GM12864 (cell line): Measurements from ENCODE around the gene SPEM1.

Experiments used
- DNase-seq: peaks from one replicate; pipeline ENCODE4 v3.0.0-alpha.2; 2011; ENCODE audit warnings: low read depth
- H3K4me3 ChIP-seq: 2 replicates; pipeline ENCODE4 v1.5.1; 2011; ENCODE audit warnings: mild to moderate bottlenecking, low read depth, low read length, control low read depth
- TF ChIP-seq, protein P1 (sequence below): IDR thresholded peaks from 2 replicates; pipeline ENCODE4 v1.5.1; 2011; ENCODE audit warnings: low read depth, mild to moderate bottlenecking, moderate library complexity, low read length, control low read depth, inconsistent platforms; ENCODE audit errors: missing control alignments

Gene SPEM1

DNA sequence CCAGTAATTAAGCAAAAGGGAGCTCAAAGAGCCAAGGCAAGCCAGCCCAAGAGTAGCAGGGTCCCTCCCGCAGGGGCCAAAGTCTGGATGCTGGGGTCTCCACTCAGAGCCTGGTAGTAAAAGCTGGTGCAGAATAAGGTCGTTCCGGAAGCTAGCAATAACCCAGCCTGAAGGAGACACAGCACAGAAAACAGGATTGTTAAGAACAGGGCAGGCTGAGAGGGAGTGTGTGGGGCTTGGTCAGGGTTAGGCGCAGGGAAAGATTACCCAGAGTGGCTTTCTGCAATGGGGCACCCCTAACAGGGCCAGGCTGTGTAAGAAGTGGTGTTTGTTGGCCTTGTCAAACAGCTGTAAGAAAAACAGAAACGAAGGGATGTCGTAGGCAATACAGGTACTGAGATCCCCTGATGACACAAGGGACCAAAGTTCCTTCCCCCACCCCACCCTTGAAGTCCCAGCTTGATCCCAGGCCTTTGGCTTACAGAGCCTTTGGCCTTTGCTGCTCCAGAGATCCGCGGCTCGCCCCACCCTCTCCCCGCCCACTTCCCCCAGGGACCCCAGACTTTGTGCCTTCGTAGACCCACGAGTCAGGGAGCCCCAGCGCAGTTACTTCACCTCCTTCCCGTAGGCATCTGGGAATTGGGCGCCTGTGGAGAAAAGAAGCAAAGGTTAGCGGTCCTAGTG is 16.9 kb upstream of the SPEM1 start:
- TF ChIP-seq, protein P1, sequence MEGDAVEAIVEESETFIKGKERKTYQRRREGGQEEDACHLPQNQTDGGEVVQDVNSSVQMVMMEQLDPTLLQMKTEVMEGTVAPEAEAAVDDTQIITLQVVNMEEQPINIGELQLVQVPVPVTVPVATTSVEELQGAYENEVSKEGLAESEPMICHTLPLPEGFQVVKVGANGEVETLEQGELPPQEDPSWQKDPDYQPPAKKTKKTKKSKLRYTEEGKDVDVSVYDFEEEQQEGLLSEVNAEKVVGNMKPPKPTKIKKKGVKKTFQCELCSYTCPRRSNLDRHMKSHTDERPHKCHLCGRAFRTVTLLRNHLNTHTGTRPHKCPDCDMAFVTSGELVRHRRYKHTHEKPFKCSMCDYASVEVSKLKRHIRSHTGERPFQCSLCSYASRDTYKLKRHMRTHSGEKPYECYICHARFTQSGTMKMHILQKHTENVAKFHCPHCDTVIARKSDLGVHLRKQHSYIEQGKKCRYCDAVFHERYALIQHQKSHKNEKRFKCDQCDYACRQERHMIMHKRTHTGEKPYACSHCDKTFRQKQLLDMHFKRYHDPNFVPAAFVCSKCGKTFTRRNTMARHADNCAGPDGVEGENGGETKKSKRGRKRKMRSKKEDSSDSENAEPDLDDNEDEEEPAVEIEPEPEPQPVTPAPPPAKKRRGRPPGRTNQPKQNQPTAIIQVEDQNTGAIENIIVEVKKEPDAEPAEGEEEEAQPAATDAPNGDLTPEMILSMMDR, result no peak
- no peak for DNase-seq
- H3K4me3 ChIP-seq, result peak overlapping the region; percentile 92

DNA sequence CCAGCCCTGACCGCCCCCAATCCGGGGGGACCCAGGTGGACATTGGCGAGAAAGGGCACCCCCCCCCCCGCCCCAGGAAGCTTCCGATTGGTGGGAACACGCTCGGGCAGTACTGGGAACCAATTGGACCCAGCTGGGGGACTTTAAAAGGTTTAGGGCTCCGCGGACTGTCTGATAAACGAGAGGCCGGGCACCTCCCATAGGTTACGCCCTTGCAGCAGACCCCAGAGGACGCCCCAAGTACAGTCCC is 16.5 kb upstream of the SPEM1 start:
- peak overlapping the region; percentile 92 for H3K4me3 ChIP-seq
- TF ChIP-seq, protein P1, result no peak
- no peak for DNase-seq

DNA sequence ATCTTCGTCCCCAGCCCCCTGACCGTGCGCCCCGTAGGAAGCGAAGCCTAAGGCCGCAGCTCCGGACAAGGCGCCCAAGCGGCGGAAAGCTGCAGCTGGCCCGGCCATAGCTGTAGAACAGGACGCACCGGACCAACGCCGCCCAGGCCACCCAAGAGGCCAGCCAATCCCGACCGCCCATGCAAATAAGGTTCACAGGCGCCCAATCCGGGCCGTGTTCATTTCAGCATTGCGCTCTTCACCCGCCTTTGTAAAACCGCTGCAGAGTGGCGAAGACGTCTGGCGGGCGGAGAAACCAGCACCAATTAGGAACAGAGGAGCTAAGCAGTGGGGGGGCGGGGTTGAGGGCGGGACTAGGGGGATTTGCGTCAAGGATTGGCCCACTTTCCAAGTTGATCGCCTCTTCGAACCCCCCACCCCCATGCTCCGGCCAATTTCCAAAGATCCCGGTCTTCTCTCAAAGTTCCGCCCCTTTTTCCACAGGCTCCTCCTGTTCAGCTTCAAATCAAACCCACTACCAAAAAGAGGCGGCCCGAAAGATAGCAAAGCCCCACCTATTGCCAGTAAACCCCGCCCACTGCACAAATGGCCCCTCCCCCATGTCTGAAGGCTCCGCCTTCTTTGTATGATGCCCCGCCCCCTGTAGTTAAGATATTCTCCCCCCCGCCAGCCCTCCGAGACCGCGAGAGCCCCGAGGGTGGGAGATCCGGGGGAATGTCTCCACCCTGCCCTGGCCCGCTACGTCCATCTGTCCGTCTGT is 16.0 kb upstream of the SPEM1 start, which contains the start of gene TMEM256:
TSS of gene TMEM256 (minus strand) at position 121 of the 760 bp plus-strand sequence. CDS start at position 108, 13 bp downstream.
- DNase-seq, result peak; percentile 96
- TF ChIP-seq, protein P1, result no peak
- H3K4me3 ChIP-seq, result peak within 1 kb of the TSS; percentile 92

DNA sequence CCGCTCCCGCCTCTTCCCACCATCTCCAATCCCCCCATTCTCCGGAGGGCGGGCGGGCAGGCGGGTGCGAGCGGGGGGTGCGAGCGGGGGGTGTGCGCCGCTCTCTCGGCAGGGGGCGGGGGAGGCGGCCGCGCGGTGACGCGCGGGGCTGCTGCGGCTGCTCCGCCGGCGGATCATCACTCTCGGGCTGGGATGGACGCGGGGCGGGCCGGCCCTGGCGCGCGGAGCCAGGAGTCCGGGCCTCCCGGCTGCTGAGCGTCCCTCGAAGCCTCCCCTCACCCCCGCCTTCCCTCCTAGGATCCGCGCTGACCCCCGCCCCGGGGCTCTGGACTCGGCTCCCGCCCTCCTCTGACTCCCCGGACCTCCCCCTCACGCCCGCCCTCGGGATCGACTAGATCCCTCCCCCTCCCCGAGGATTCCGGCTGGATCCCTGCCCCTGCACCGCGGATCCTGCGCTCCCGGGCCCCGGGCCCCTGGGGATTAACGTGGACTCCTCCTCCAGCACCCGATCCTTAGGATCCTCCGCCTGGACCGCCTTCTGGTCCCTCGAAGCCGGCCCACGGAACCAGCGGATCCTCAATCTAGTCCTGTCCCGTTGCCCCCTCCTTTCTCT is 15.3 kb upstream of the SPEM1 start:
- DNase-seq, result no peak
- H3K4me3 ChIP-seq, result peak overlapping the region; percentile 92
- TF ChIP-seq, protein P1, result no peak

DNA sequence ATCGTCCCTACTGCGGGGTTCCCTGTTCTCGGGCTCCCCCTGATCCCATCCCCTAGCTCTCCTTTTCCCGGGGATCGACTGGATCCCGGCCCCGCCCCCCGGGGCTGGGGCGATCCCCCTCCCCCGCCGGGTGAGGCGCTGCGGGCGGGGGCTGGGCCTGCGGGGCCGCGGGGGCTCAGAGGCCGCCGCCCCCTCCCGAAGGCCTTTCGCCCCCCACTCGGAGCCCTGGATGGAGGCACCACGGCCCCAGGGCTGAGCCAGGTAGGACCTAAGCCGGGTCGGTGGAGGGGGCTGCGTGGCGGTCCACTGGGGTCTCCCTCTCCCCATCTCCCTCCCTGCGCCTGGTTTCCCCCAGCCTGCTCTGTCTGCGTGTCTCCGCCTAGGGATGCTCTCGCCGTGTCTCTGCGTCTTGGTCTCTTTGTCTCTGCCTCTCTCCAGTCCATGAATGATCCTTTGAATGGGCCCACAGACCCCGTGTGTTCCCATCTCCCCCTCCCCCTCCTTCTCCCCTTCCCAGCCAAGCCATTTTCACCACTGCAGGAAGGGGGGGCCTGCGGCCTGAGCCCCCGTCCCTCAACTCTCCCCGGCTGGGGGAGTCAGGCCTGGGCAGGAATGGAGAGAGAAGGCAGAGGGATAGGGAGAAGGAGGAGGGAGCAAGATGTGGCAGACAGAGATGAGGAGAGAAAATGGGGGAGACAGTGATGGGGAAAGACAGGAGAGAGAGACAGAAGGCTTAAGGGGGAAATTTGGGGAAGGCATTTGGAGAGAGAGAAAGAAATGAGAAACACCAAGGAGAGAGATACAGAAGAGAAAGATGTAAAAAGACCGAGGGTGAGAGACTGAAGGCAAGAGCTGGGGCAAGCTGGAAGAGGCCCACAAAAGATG is 14.5 kb upstream of the SPEM1 start:
- TF ChIP-seq, protein P1, result no peak
- no peak for DNase-seq
- H3K4me3 ChIP-seq, result no peak overlapping the region

DNA sequence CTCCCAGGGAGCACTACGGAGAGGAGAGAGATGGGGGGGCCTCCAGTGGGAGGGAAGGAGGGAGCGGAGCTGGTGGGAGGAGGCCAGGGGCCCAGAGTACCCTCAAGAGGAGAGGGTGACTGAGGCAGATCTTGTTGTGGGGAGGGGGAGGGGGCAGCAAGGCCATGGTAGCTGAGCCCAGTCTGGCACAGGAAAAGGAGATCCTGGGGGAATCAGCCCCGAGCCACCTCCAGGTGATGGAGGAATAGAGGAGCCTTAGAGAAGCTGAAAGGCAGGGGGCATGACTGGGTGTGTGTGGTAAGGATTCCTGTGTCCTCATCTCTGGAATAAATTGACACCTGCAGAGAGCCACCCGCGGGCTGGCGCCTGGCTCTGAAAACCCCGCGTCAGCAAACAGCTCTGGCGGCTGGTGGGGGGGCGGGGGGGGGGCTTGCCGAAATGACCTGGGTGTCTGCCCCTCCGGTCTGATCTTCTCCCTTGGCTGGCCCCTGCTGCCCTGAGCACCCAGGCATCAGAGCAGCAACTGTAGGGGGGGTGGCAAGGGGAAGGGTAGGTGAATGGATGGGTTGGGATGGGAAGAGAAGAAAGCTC is 13.8 kb upstream of the SPEM1 start:
- TF ChIP-seq, protein P1, result no peak
- no peak overlapping the region for H3K4me3 ChIP-seq
- DNase-seq, result no peak
